Adrenal gland (tissue), 12 donors: ENCODE results near the gene HACE1. TPM values are rescaled to one million over a fixed set of nuclear protein-coding genes. Genes with fewer than 3 reads are reported as not detected.

Experiments
- DNase-seq, 7 donors: peaks; one replicate each; pipeline ENCODE4 v3.0.0-alpha.2; 2019 to 2020
- H3K27ac ChIP-seq, 5 donors: fragments of 200-600 bp; sonication (generic) in 4 of 5; 1 replicate in 3 of 5; 2 replicates in 2 of 5; pipeline versions ENCODE4 v1.5.1 to v1.8.0; 2016 to 2020; ENCODE audit warnings: mild to moderate bottlenecking in 1 of 5
- H3K27me3 ChIP-seq: fragments of 200-600 bp; 2 replicates; pipeline ENCODE4 v1.8.0; 2021
- H3K36me3 ChIP-seq, 2 donors: fragments of 200-600 bp; replicated peaks in 1 of 2; 1 replicate in 1 of 2; 2 replicates in 1 of 2; pipeline versions ENCODE4 v1.5.1 to v1.8.0; 2018 to 2022
- H3K4me1 ChIP-seq, 2 donors: fragments of 200-600 bp; replicated peaks in 1 of 2; 1 replicate in 1 of 2; 2 replicates in 1 of 2; pipeline versions ENCODE4 v1.5.1 to v1.8.0; 2018 to 2021
- H3K4me3 ChIP-seq, 4 donors: fragments of 200-600 bp; sonication (generic) in 3 of 4; one replicate each; pipeline ENCODE4 v1.5.1; 2016 to 2018
- H3K9me3 ChIP-seq, 3 donors: fragments of 200-600 bp; sonication (generic) in 1 of 3; replicated peaks in 1 of 3; 1 replicate in 2 of 3; 2 replicates in 1 of 3; pipeline versions ENCODE4 v1.5.1 to v1.8.0; 2016 to 2021
- CTCF ChIP-seq, 6 experiments: fragments of 450-650 bp in 4 of 6; fragments of 200-600 bp in 2 of 6; sonication (generic) in 1 of 6; IDR thresholded peaks; 1 replicate in 5 of 6; 2 replicates in 1 of 6; pipeline versions ENCODE4 v1.5.1 to v1.8.0; 2016 to 2021; ENCODE audit warnings: antibody characterized with exemption in 6 of 6, mild to moderate bottlenecking in 2 of 6, moderate library complexity in 1 of 6
- POLR2A ChIP-seq, 2 donors: fragments of 450-650 bp; IDR thresholded peaks; one replicate each; pipeline ENCODE4 v1.6.1; 2017; ENCODE audit warnings: antibody characterized with exemption in 2 of 2, mild to moderate bottlenecking in 2 of 2, moderate library complexity in 1 of 2
- WGBS, 4 donors: extraction: QIAGEN DNeasy Blood & Tissue Kit in 2 of 4; methylation state at CpG; one replicate each; pipeline versions ENCODE4 v1.1.5 to v1.1.7; 2013 to 2017; 5-methylcytosine and 5-hydroxymethylcytosine counted together
- intact Hi-C, 2 donors: fragments of 100-400 bp; cut with DNase I; formaldehyde crosslinking; loops; one replicate each; pipeline versions ENCODE4 v1.14.1 to v1.15.0; 2022 to 2023
- polyA plus RNA-seq, 3 donors: library from polyadenylated mRNA; stranded (reverse); fragments of 200-250 nt in 2 of 3; fragments of 350-450 nt in 1 of 3; fragmentation: Illumina TruSeq in 1 of 3; extraction: RNeasy Lipid Tissue Mini Kit (QIAGEN cat#74804) in 1 of 3; gene quantifications; one replicate each; pipeline ENCODE4 v1.2.3, GENCODE V29; 2013 to 2014
- total RNA-seq, 9 donors: library from RNA; depleted of rRNA in 4 of 9; stranded (reverse); fragments of >200 nt in 4 of 9; fragments of 120-200 nt in 1 of 9; fragmentation: NEBNext Ultra II Directional in 1 of 9; extraction: Animal tissue kit (Norgen Biotek cat#: 25700) in 1 of 9; gene quantifications; one replicate each; pipeline versions ENCODE4 v1.1.0 to v1.2.4, GENCODE V29; 2013 to 2023
- donor health status: healthy with polysubstance abuse.
- donor health status: Bipolar disorder and iron deficiency.
- donor health status: DM: yes; HTN: yes; CAD: no.
- donor health status: DM: no; HTN: no; CAD: no.
- donor health status: DM: no; HTN: no; CAD: no.
- donor health status: DM: yes; HTN: yes; CAD: no.

HACE1 gene
- total and polyA plus RNA-seq, 12 donors = 5.6 to 14.2 (median 10.7) TPM

GRCh38 chr6:104692008-104692407, 167.7 kb downstream of the HACE1 start:
- TF ChIP-seq CTCF (IDR thresholded peaks at IDR 0.05) (no peak), POLR2A (IDR thresholded peaks at IDR 0.05) (no peak)
- H3K36me3 ChIP-seq = no peaks in the 10 kb centered on the region
- H3K27me3 ChIP-seq = no peaks in the 10 kb centered on the region
- no peak overlapping the region for H3K4me3 ChIP-seq
- DNase-seq = no peak
- WGBS, 4 donors = 87 to 91% (median 87%) methylated on average over 1 of the region's 1 CpG
- no peaks in the 10 kb centered on the region for H3K4me1 ChIP-seq
- intact Hi-C loops = no loop called here
- H3K9me3 ChIP-seq = no peaks in the 10 kb centered on the region
- H3K27ac ChIP-seq = no peak overlapping the region

GRCh38 chr6:104689551-104690205, 170.0 kb downstream of the HACE1 start:
- H3K36me3 ChIP-seq = no peaks in the 10 kb centered on the region
- TF ChIP-seq POLR2A (IDR thresholded peaks at IDR 0.05) (no peak), CTCF (IDR thresholded peaks at IDR 0.05) (no peak)
- H3K4me1 ChIP-seq = no peaks in the 10 kb centered on the region
- H3K27me3 ChIP-seq = no peaks in the 10 kb centered on the region
- 80 to 90% (median 85%) methylated on average over 3 of the region's 3 CpGs for WGBS, 4 donors
- intact Hi-C loops = no loop called here
- DNase-seq = no peak
- H3K9me3 ChIP-seq = no peaks in the 10 kb centered on the region
- H3K4me3 ChIP-seq = no peak overlapping the region
- no peak overlapping the region for H3K27ac ChIP-seq

- 69 to 88% (median 73%) methylated on average over 3 of the region's 3 CpGs for WGBS, 4 donors
- no peaks in the 10 kb centered on the region for H3K9me3 ChIP-seq
- intact Hi-C loops = no loop called here
- H3K27ac ChIP-seq = no peak overlapping the region
- H3K36me3 ChIP-seq = no peaks in the 10 kb centered on the region
- TF ChIP-seq POLR2A (IDR thresholded peaks at IDR 0.05) (no peak), CTCF (IDR thresholded peaks at IDR 0.05) (no peak)
- H3K4me3 ChIP-seq = no peak overlapping the region
- H3K27me3 ChIP-seq = no peaks in the 10 kb centered on the region
- H3K4me1 ChIP-seq = no peaks in the 10 kb centered on the region
- no peak for DNase-seq
Observed at GRCh38 chr6:104688283-104688969, 171.3 kb downstream of the HACE1 start.

GRCh38 chr6:104686550-104687175, 173.1 kb downstream of the HACE1 start:
- Histone ChIP-seq H3K27ac (no peak overlapping the region), H3K4me3 (no peak overlapping the region), H3K36me3 (no peaks in the 10 kb centered on the region), H3K4me1 (no peaks in the 10 kb centered on the region), H3K9me3 (no peaks in the 10 kb centered on the region), H3K27me3 (no peaks in the 10 kb centered on the region)
- 64 to 76% (median 71%) methylated on average over 6 of the region's 6 CpGs for WGBS, 4 donors
- intact Hi-C loops = no loop called here
- TF ChIP-seq CTCF (IDR thresholded peaks at IDR 0.05) (no peak), POLR2A (IDR thresholded peaks at IDR 0.05) (no peak)
- DNase-seq = no peak
